C4-2B (cell line): ENCODE measurements around the gene SGPL1.

Source experiments
- H3K27ac ChIP-seq: fragments of 450-650 bp; 2 replicates; pipeline ENCODE4 v1.5.1; 2017
- CTCF ChIP-seq: fragments of 450-650 bp; conservative IDR thresholded peaks from 2 replicates; pipeline ENCODE4 v1.5.1; 2017; ENCODE audit warnings: mild to moderate bottlenecking
- ZFX ChIP-seq: fragments of 450-650 bp; IDR thresholded peaks from 2 replicates; pipeline ENCODE4 v1.6.1; 2017

The SGPL1 gene

GRCh38 chr10:70778267-70778924 lies 37.4 kb upstream of the SGPL1 start:
- no peak overlapping the region for H3K27ac ChIP-seq
- TF ChIP-seq ZFX: no peak
- TF ChIP-seq CTCF: no peak

- TF ChIP-seq ZFX (no peak), CTCF (no peak)
- no peak overlapping the region for H3K27ac ChIP-seq
Measured at GRCh38 chr10:70779088-70779487, 36.7 kb upstream of the SGPL1 start.

- TF ChIP-seq ZFX (no peak), CTCF (no peak)
- no peak overlapping the region for H3K27ac ChIP-seq
Measured at GRCh38 chr10:70779511-70780369, 36.0 kb upstream of the SGPL1 start.

GRCh38 chr10:70780370-70780760 lies 35.4 kb upstream of the SGPL1 start:
- H3K27ac ChIP-seq: no peak overlapping the region
- TF ChIP-seq CTCF: no peak
- no peak for TF ChIP-seq ZFX

GRCh38 chr10:70780772-70781171 lies 35.0 kb upstream of the SGPL1 start:
- TF ChIP-seq CTCF: no peak
- no peak for TF ChIP-seq ZFX
- H3K27ac ChIP-seq: no peak overlapping the region

- H3K27ac ChIP-seq: no peak overlapping the region
- no peak for TF ChIP-seq CTCF
- no peak for TF ChIP-seq ZFX
Measured at GRCh38 chr10:70781461-70782051, 34.2 kb upstream of the SGPL1 start.

- H3K27ac ChIP-seq: no peak overlapping the region
- TF ChIP-seq CTCF (no peak), ZFX (no peak)
Measured at GRCh38 chr10:70782086-70782745, 33.5 kb upstream of the SGPL1 start.
